CD14-positive monocyte (primary cell): ENCODE data around the gene CSMD2. TPM values are rescaled to one million over a fixed set of nuclear protein-coding genes. Genes with fewer than 3 reads are reported as not detected.
"Not testable (repeated sequence)": the region's sequence is repeated elsewhere in the genome, so short reads cannot be mapped to it uniquely, and the experiment has no call there.

Experiments used
- DNase-seq, 3 donors: peaks; one replicate each; pipeline ENCODE4 v3.0.0-alpha.2; 2011 to 2022
- H2AFZ ChIP-seq: 2 replicates; pipeline ENCODE4 v1.6.0; 2012; ENCODE audit warnings: mild to moderate bottlenecking, low read depth, low read length, inconsistent platforms; ENCODE audit not compliant: insufficient read depth, poor library complexity, severe bottlenecking
- H3K27ac ChIP-seq, 2 donors: 1 replicate in 1 of 2; 2 replicates in 1 of 2; pipeline ENCODE4 v1.5.1; 2012 to 2013; ENCODE audit warnings: low read length in 2 of 2, control low read depth in 1 of 2, inconsistent platforms in 1 of 2, low read depth in 1 of 2, mild to moderate bottlenecking in 1 of 2
- H3K27me3 ChIP-seq, 2 donors: one replicate each; pipeline versions ENCODE4 v1.6.0 to v1.6.1; 2011 to 2013; ENCODE audit warnings: low read length in 2 of 2; ENCODE audit not compliant: control insufficient read depth in 2 of 2, insufficient read depth in 2 of 2
- H3K36me3 ChIP-seq, 2 donors: replicated peaks in 1 of 2; 1 replicate in 1 of 2; 2 replicates in 1 of 2; pipeline versions ENCODE4 v1.5.1 to v1.6.1; 2012 to 2013; ENCODE audit warnings: low read length in 2 of 2, control low read depth in 1 of 2, inconsistent platforms in 1 of 2, mild to moderate bottlenecking in 1 of 2; ENCODE audit not compliant: insufficient read depth in 2 of 2, control insufficient read depth in 1 of 2
- H3K4me1 ChIP-seq, 2 donors: 1 replicate in 1 of 2; 2 replicates in 1 of 2; pipeline versions ENCODE4 v1.5.1 to v1.6.1; 2012 to 2013; ENCODE audit warnings: low read length in 2 of 2, control low read depth in 1 of 2, inconsistent platforms in 1 of 2, mild to moderate bottlenecking in 1 of 2, moderate library complexity in 1 of 2; ENCODE audit not compliant: insufficient read depth in 2 of 2, control insufficient read depth in 1 of 2
- H3K4me2 ChIP-seq: replicated peaks from 2 replicates; pipeline ENCODE3; 2012; ENCODE audit warnings: low read length, moderate library complexity, mild to moderate bottlenecking; ENCODE audit not compliant: poor library complexity, severe bottlenecking; ENCODE audit errors: extremely low read depth
- H3K4me3 ChIP-seq, 3 experiments: fragments of 200-600 bp in 1 of 3; sonication (generic) in 1 of 3; replicated peaks in 1 of 3; 1 replicate in 2 of 3; 2 replicates in 1 of 3; pipeline ENCODE4 v1.5.1; 2011 to 2013; ENCODE audit warnings: low read length in 3 of 3, mild to moderate bottlenecking in 3 of 3, control low read depth in 2 of 3, low read depth in 2 of 3, inconsistent platforms in 1 of 3, moderate library complexity in 1 of 3
- H3K79me2 ChIP-seq: 2 replicates; pipeline ENCODE4 v1.6.0; 2012; ENCODE audit warnings: mild to moderate bottlenecking, control low read depth, inconsistent platforms, low read length, moderate library complexity; ENCODE audit not compliant: insufficient read depth
- H3K9ac ChIP-seq: 2 replicates; pipeline ENCODE4 v1.6.0; 2017; ENCODE audit warnings: low read length, mild to moderate bottlenecking; ENCODE audit not compliant: insufficient read depth, poor library complexity, severe bottlenecking
- H3K9me3 ChIP-seq, 2 donors: replicated peaks in 1 of 2; 1 replicate in 1 of 2; 2 replicates in 1 of 2; pipeline versions ENCODE4 v1.5.1 to v1.6.1; 2012 to 2013; ENCODE audit warnings: low read length in 2 of 2, control low read depth in 1 of 2; ENCODE audit not compliant: control insufficient read depth in 1 of 2, insufficient read depth in 1 of 2
- H4K20me1 ChIP-seq: 2 replicates; pipeline ENCODE4 v1.6.0; 2012; ENCODE audit warnings: mild to moderate bottlenecking, low read length, control low read depth, moderate library complexity; ENCODE audit not compliant: insufficient read depth
- H3K27ac Mint-ChIP-seq, 7 donors: one replicate each; pipeline ENCODE4 v1.8.0; 2020; ENCODE audit warnings: mild to moderate bottlenecking in 7 of 7, mixed read lengths in 7 of 7, moderate library complexity in 6 of 7, inconsistent platforms in 2 of 7
- H3K27me3 Mint-ChIP-seq, 3 donors: one replicate each; pipeline ENCODE4 v1.8.0; 2021 to 2022; ENCODE audit warnings: low read depth in 3 of 3, mild to moderate bottlenecking in 3 of 3, mixed read lengths in 3 of 3, moderate library complexity in 3 of 3, inconsistent platforms in 1 of 3
- H3K36me3 Mint-ChIP-seq, 2 donors: one replicate each; pipeline ENCODE4 v1.8.0; 2020; ENCODE audit warnings: mixed read lengths in 2 of 2, inconsistent platforms in 1 of 2, mild to moderate bottlenecking in 1 of 2
- H3K4me1 Mint-ChIP-seq: one replicate; pipeline ENCODE4 v1.8.0; 2020; ENCODE audit warnings: mild to moderate bottlenecking, mixed read lengths
- H3K4me3 Mint-ChIP-seq, 2 donors: one replicate each; pipeline ENCODE4 v1.8.0; 2020; ENCODE audit warnings: mild to moderate bottlenecking in 2 of 2, mixed read lengths in 2 of 2, moderate library complexity in 1 of 2
- H3K9me3 Mint-ChIP-seq, 7 donors: one replicate each; pipeline ENCODE4 v1.8.0; 2020 to 2022; ENCODE audit warnings: mixed read lengths in 7 of 7, mild to moderate bottlenecking in 6 of 7, moderate library complexity in 6 of 7, inconsistent platforms in 2 of 7
- CTCF ChIP-seq: fragments of 200-600 bp; IDR thresholded peaks from one replicate; pipeline ENCODE4 v1.8.0; 2022; ENCODE audit warnings: antibody characterized with exemption, mild to moderate bottlenecking
- WGBS: methylation state at CpG from one replicate; pipeline ENCODE4 v1.1.5; 2013; ENCODE audit warnings: missing lambda C conversion rate; ENCODE audit not compliant: insufficient coverage; 5-methylcytosine and 5-hydroxymethylcytosine counted together
- intact Hi-C, 2 donors: fragments of 100-400 bp; cut with micrococcal nuclease; formaldehyde crosslinking; loops; one replicate each; pipeline versions ENCODE4 v1.15.0 to v1.15.1; 2023
- polyA plus RNA-seq, 3 donors: library from polyadenylated mRNA; depleted of rRNA in 1 of 3; unstranded in 2 of 3; stranded (reverse) in 1 of 3; fragments of 300-500 nt in 2 of 3; fragments of >200 nt in 1 of 3; fragmentation: Illumina TruSeq in 2 of 3; gene quantifications; 1 replicate in 2 of 3; 2 replicates in 1 of 3; pipeline ENCODE4 v1.2.3, GENCODE V29; 2012 to 2021

The CSMD2 gene
- polyA plus RNA-seq, 3 donors, result 0.04 TPM; not detected in 2

GRCh38 chr1:33512226-33513011 lies 652.6 kb downstream of the CSMD2 start:
- Histone ChIP-seq H4K20me1 (no peaks in the 10 kb centered on the region), H3K27ac (no peak overlapping the region), H3K9me3 (no peaks in the 10 kb centered on the region), H3K27me3 (no peaks in the 10 kb centered on the region), H3K9ac (no peak overlapping the region), H3K4me3 (no peak overlapping the region), H3K4me1 (no peaks in the 10 kb centered on the region), H2AFZ (no peak overlapping the region), H3K4me2 (no peak overlapping the region), H3K79me2 (no peaks in the 10 kb centered on the region), H3K36me3 (no peaks in the 10 kb centered on the region)
- peaks cover 0 to 6% (median 2%) of the 10 kb centered on the region in 7 donors for H3K9me3 Mint-ChIP-seq
- WGBS, result 97% methylated on average over 5 of the region's 6 CpGs
- H3K27ac Mint-ChIP-seq, result no peak overlapping the region
- H3K4me1 Mint-ChIP-seq, result no peaks in the 10 kb centered on the region
- no peaks in the 10 kb centered on the region for H3K36me3 Mint-ChIP-seq
- H3K27me3 Mint-ChIP-seq, result peaks cover 9 to 15% (median 14%) of the 10 kb centered on the region in 3 donors
- no peak for DNase-seq
- H3K4me3 Mint-ChIP-seq, result no peak overlapping the region
- TF ChIP-seq CTCF, result no peak
- intact Hi-C loops, result no loop called here

- H3K4me2 ChIP-seq, DNase-seq, H2AFZ ChIP-seq, H3K79me2 ChIP-seq, H3K4me1 Mint-ChIP-seq, H3K27ac Mint-ChIP-seq, H3K4me3 Mint-ChIP-seq, H3K36me3 ChIP-seq, H3K9ac ChIP-seq, H3K27ac ChIP-seq, intact Hi-C loops, H3K4me3 ChIP-seq, H4K20me1 ChIP-seq, H3K36me3 Mint-ChIP-seq, H3K27me3 ChIP-seq, H3K4me1 ChIP-seq, H3K9me3 Mint-ChIP-seq, H3K9me3 ChIP-seq: not testable (repeated sequence)
- H3K27me3 Mint-ChIP-seq, result peaks cover 3 to 10% (median 9%) of the 10 kb centered on the region in 3 donors
- 95% methylated on average over 4 of the region's 24 CpGs for WGBS
Observed at GRCh38 chr1:33509276-33509675, 655.8 kb downstream of the CSMD2 start.
